C1 segment of cervical spinal cord (tissue), 14 donors: ENCODE data around the gene INPP5F.

Experiments
- DNase-seq, 14 donors: peaks; one replicate each; lab custom pipeline; 2025; lab: John Stamatoyannopoulos, UW

The INPP5F gene, protein sequence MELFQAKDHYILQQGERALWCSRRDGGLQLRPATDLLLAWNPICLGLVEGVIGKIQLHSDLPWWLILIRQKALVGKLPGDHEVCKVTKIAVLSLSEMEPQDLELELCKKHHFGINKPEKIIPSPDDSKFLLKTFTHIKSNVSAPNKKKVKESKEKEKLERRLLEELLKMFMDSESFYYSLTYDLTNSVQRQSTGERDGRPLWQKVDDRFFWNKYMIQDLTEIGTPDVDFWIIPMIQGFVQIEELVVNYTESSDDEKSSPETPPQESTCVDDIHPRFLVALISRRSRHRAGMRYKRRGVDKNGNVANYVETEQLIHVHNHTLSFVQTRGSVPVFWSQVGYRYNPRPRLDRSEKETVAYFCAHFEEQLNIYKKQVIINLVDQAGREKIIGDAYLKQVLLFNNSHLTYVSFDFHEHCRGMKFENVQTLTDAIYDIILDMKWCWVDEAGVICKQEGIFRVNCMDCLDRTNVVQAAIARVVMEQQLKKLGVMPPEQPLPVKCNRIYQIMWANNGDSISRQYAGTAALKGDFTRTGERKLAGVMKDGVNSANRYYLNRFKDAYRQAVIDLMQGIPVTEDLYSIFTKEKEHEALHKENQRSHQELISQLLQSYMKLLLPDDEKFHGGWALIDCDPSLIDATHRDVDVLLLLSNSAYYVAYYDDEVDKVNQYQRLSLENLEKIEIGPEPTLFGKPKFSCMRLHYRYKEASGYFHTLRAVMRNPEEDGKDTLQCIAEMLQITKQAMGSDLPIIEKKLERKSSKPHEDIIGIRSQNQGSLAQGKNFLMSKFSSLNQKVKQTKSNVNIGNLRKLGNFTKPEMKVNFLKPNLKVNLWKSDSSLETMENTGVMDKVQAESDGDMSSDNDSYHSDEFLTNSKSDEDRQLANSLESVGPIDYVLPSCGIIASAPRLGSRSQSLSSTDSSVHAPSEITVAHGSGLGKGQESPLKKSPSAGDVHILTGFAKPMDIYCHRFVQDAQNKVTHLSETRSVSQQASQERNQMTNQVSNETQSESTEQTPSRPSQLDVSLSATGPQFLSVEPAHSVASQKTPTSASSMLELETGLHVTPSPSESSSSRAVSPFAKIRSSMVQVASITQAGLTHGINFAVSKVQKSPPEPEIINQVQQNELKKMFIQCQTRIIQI

DNA sequence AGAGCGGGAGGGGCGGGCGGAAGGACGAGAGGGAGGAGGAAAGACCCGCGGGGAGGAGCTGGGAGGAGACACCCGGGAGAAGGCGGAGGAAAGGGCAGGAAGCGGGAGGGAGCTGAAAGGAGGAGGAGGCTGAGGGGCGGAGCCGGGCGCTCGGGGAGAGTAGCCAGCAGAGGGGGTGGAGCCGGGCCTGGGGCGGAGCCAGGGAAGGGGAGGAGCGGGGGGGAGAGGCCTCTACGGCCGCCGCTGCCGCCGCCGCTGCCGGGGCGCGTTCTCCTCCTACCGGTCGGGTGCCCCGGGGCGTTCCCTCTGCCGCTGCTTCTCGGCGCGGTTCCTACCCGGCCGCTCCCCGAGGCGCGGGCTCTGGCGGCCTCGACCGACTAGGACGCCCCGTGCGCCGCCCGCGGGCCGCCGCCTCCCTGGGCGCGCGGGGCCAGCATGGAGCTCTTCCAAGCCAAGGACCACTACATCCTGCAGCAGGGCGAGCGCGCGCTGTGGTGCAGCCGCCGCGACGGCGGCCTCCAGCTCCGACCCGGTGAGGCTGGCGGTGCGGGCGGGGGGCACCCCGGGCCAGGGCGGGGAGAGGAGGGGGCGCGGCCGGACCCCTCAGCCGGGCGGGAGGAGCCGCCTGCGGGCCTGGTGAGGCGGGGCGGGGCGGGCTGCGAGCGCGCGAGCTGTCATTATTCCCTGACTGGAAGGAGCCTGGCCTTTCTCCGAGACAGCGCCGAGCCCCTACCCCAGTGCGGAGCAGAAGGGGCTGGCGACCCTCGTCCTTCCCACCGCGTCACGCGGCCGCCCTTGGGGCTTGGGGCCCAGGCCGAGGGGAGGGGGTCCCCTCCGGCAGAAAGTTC is at the start of gene INPP5F:
TSS of gene INPP5F (plus strand) at position 223 of the 848 bp plus-strand sequence. CDS start at position 436, 213 bp downstream.
- DNase-seq: peak; percentile 71 to 100 (median 98)

DNA sequence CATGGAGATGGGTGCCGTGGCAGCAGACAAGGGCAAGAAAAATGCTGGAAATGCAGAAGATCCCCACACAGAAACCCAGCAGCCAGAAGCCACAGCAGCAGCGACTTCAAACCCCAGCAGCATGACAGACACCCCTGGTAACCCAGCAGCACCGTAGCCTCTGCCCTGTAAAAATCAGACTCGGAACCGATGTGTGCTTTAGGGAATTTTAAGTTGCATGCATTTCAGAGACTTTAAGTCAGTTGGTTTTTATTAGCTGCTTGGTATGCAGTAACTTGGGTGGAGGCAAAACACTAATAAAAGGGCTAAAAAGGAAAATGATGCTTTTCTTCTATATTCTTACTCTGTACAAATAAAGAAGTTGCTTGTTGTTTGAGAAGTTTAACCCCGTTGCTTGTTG is 48.7 kb upstream of the INPP5F start:
- no peak for DNase-seq

- no peak for DNase-seq
Measured at GRCh38 chr10:119677904-119678755, 47.7 kb upstream of the INPP5F start.

DNA sequence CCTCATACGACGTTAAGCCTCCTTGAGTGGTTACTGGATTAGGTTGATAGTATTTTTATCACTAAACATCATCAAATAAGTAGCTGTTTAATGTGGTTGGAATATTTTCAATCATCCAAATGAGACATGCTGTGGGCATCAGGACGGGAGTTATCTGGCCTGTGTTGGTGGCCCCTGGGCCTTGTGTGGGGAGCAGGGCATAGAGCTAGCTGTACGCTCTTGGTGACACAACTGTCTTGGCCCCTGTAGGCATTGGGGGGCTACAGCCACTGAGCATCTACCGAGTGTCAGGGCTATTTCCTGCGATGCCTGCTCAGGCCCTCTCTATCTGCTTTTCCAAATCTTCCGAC is 46.4 kb upstream of the INPP5F start:
- DNase-seq: no peak

DNA sequence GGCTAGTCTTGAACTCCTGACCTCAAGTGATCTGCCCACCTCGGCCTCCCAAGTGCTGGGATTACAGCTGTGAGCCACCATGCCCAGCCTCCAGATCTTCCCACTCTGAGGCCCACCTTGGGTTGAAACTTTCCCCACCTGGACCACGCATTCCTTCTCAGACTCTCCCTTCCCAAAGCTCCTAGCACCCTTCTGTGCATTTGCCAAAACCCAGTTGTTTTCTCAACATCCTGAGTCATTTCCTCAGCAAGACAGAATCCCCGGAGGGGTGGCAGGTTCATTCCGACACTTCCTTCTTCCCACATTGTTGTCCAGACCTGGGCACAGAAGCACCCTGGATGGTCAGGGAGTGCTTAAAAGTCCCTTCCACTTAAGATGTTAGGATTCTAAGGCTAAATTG is 45.8 kb upstream of the INPP5F start:
- DNase-seq: no peak

GRCh38 chr10:119680650-119681081 is 45.2 kb upstream of the INPP5F start:
- no peak for DNase-seq

- peak in 12 of 14 donors; percentile 39 to 78 (median 64) for DNase-seq
Measured at GRCh38 chr10:119686465-119687191, 39.2 kb upstream of the INPP5F start.

GRCh38 chr10:119687192-119688032 is 38.4 kb upstream of the INPP5F start:
- DNase-seq: peak in 3 of 14 donors; percentile 13 to 37 (median 28)

- DNase-seq: no peak
Measured at GRCh38 chr10:119688033-119688508, 37.8 kb upstream of the INPP5F start.

DNA sequence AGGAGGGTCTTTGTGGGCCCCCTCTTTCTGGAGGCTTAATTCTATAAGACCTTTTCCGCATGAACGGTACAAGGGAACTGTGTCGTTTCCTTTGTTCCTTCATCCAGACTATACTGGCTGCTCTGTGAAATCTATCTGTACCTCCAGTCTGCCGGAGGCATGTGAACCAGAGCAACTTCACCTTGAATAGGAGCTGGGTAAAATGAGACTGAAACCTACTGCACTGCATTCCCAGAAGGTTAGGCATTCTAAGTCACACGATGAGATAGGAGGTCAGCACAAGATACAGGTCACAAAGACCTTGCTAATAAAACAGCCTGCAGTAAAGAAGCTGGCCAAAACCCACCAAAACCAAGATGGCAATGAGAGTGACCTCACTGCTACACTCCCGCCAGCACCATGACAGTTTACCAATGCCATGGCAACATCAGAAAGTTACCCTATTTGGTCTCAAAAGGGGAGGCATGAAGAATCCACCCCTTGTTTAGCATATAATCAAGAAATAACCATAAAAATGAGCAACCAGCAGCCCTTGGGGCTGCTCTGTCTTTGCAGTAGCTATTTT is 36.8 kb upstream of the INPP5F start:
- DNase-seq: no peak

DNA sequence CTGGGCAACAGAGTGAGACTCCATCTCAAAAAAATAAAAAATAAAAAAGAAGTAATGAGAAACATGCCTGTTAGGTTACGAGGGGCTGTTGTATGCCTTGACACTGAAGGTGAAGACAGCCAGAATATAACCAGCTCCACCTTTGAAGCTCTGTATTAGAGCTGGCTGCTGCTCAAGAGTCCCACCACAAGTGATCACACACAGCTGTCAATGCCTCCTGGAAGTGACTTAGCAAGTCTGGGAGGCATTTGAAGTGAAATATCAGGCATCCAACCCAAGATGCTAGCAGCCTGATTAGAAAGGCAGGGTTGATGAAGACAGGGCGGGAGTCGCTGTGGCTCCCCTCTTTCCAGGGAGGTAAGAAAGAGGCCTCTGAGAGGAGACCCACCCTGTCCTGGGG is 34.1 kb upstream of the INPP5F start:
- DNase-seq: no peak

GRCh38 chr10:119693262-119693957 is 32.4 kb upstream of the INPP5F start:
- DNase-seq: peak in 7 of 14 donors; percentile 21 to 71 (median 45)

DNA sequence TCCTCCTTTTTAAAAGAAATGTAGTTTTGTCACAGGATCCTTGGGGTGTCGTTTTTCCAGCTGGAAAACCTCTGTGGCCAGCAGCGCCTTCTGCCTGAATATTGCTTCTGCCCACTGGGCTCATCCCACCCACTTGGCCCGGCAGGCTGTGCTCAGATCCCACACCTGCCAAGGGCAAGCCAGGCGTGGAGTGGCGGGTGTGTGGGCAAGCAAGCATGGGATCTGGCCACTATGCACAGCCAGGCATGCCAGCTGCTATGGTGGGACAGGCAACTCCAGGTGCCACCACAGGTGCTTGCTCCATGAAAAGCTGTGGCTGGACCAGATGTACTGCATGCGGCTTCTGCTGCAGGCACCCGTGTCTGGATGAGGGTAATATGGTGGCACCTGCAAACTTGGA is 31.2 kb upstream of the INPP5F start:
- no peak for DNase-seq

DNA sequence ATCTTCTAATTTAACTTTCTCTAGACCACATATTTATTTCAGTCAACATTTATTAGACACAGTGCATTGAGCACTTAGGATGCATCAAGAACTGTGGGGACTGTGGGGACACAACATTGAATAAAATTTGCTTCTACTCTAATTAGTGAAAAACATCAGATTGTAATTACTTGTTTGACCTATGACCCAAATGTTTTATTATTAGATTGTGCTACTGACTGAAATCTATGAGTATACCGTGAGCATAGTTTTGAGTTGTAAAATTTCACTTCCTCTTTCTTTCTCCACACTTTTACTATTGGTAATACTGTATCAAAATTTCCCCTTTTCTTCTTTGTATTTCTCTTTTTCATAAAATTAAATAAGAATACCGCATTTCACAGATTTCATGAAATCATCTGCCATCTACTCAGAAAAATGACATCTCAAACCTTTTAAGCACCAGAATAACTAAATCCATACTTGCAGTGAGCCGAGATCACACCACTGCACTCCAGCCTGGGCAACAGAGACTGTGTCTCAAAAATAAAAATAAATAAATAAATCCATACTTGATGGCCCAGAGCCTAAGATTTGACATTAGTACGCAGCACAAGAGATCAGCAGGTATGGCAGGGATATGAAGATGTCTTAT is 25.4 kb upstream of the INPP5F start:
- no peak for DNase-seq

GRCh38 chr10:119701861-119702260 is 24.0 kb upstream of the INPP5F start:
- DNase-seq: no peak

GRCh38 chr10:119702583-119702982 is 23.3 kb upstream of the INPP5F start:
- DNase-seq: no peak
